Measurements from ENCODE around the gene TEAD4. TPM values are rescaled to one million over a fixed set of nuclear protein-coding genes. Genes with fewer than 3 reads are reported as not detected.

The TEAD4 gene
- total RNA-seq, 1 donor from 2014 or later = 10.8 TPM

GRCh38 chr12:3069714-3070113 lies 110.5 kb downstream of the TEAD4 start:
- TF ChIP-seq CTCF (conservative IDR thresholded peaks at IDR 0.05) = no peak
- no peak for DNase-seq (ENCODE audit: extremely low spot score, unreplicated experiment)
- no peaks in the 10 kb centered on the region for H3K9me3 Mint-ChIP-seq
- H3K27me3 Mint-ChIP-seq = peaks cover 5% of the 10 kb centered on the region
- no peak overlapping the region for H3K4me3 Mint-ChIP-seq
- no peak overlapping the region for H3K27ac Mint-ChIP-seq
- H3K4me1 Mint-ChIP-seq (ENCODE audit: unreplicated experiment) = peaks cover 9% of the 10 kb centered on the region
- no peaks in the 10 kb centered on the region for H3K36me3 Mint-ChIP-seq

- H3K9me3 Mint-ChIP-seq = no peaks in the 10 kb centered on the region
- H3K36me3 Mint-ChIP-seq = no peaks in the 10 kb centered on the region
- no peak for DNase-seq (ENCODE audit: extremely low spot score, unreplicated experiment)
- H3K4me1 Mint-ChIP-seq (ENCODE audit: unreplicated experiment) = peaks cover 9% of the 10 kb centered on the region
- H3K27me3 Mint-ChIP-seq = peaks cover 5% of the 10 kb centered on the region
- H3K4me3 Mint-ChIP-seq = no peak overlapping the region
- TF ChIP-seq CTCF (conservative IDR thresholded peaks at IDR 0.05) = no peak
- H3K27ac Mint-ChIP-seq = no peak overlapping the region
Measured at GRCh38 chr12:3071107-3071506, 111.9 kb downstream of the TEAD4 start.

- H3K4me3 Mint-ChIP-seq = no peak overlapping the region
- TF ChIP-seq CTCF (conservative IDR thresholded peaks at IDR 0.05) = no peak
- peaks cover 5% of the 10 kb centered on the region for H3K27me3 Mint-ChIP-seq
- H3K27ac Mint-ChIP-seq = no peak overlapping the region
- H3K9me3 Mint-ChIP-seq = no peaks in the 10 kb centered on the region
- no peaks in the 10 kb centered on the region for H3K36me3 Mint-ChIP-seq
- peaks cover 9% of the 10 kb centered on the region for H3K4me1 Mint-ChIP-seq (ENCODE audit: unreplicated experiment)
- no peak for DNase-seq (ENCODE audit: extremely low spot score, unreplicated experiment)
Measured at GRCh38 chr12:3071710-3072109, 112.5 kb downstream of the TEAD4 start.

GRCh38 chr12:3073438-3074250 lies 114.4 kb downstream of the TEAD4 start:
- Mint-ChIP-seq H3K27me3 (peaks cover 5% of the 10 kb centered on the region), H3K36me3 (peaks cover 5% of the 10 kb centered on the region), H3K9me3 (no peaks in the 10 kb centered on the region), H3K4me3 (peak overlapping the region; percentile 61), H3K27ac (peak overlapping the region; percentile 62), H3K4me1 (ENCODE audit: unreplicated experiment) (peaks cover 18% of the 10 kb centered on the region)
- DNase-seq (ENCODE audit: extremely low spot score, unreplicated experiment) = peak; percentile 89
- peak; percentile 99 for TF ChIP-seq CTCF (conservative IDR thresholded peaks at IDR 0.05)

GRCh38 chr12:3075315-3075714 lies 116.1 kb downstream of the TEAD4 start:
- no peak for DNase-seq (ENCODE audit: extremely low spot score, unreplicated experiment)
- Mint-ChIP-seq H3K36me3 (peaks cover 5% of the 10 kb centered on the region), H3K27ac (no peak overlapping the region), H3K4me3 (peak overlapping the region; percentile 90), H3K27me3 (peaks cover 5% of the 10 kb centered on the region), H3K9me3 (no peaks in the 10 kb centered on the region), H3K4me1 (ENCODE audit: unreplicated experiment) (peaks cover 18% of the 10 kb centered on the region)
- TF ChIP-seq CTCF (conservative IDR thresholded peaks at IDR 0.05) = no peak
